Measurements from ENCODE around the gene RNF111. TPM values are rescaled to one million over a fixed set of nuclear protein-coding genes. Genes with fewer than 3 reads are reported as not detected.
A peak's percentile ranks its signal among the peaks of the same experiment; 100 is the strongest.

RNF111 gene
- polyA plus RNA-seq, 1 donor (not counting 4 experiments of a cell fraction or from before 2014, with no cell fraction given) = 27.4 TPM

- no peaks in the 10 kb centered on the region for H3K36me3 ChIP-seq (ENCODE audit: control insufficient read depth in 2 of 2, extremely low read depth in 1 of 2, insufficient read depth in 2 of 2, low read length in 2 of 2)
- no peak for DNase-seq (ENCODE audit: low read depth, low spot score)
- no peaks in the 10 kb centered on the region for H3K79me2 ChIP-seq (ENCODE audit: control insufficient read depth, insufficient read depth, low read length)
- no peaks in the 10 kb centered on the region for H4K20me1 ChIP-seq (ENCODE audit: control insufficient read depth, extremely low read depth, insufficient read depth, low read length)
- no peak overlapping the region for H3K9ac ChIP-seq (ENCODE audit: control insufficient read depth, extremely low read depth, insufficient read depth, low read length)
- TF ChIP-seq, protein P1, sequence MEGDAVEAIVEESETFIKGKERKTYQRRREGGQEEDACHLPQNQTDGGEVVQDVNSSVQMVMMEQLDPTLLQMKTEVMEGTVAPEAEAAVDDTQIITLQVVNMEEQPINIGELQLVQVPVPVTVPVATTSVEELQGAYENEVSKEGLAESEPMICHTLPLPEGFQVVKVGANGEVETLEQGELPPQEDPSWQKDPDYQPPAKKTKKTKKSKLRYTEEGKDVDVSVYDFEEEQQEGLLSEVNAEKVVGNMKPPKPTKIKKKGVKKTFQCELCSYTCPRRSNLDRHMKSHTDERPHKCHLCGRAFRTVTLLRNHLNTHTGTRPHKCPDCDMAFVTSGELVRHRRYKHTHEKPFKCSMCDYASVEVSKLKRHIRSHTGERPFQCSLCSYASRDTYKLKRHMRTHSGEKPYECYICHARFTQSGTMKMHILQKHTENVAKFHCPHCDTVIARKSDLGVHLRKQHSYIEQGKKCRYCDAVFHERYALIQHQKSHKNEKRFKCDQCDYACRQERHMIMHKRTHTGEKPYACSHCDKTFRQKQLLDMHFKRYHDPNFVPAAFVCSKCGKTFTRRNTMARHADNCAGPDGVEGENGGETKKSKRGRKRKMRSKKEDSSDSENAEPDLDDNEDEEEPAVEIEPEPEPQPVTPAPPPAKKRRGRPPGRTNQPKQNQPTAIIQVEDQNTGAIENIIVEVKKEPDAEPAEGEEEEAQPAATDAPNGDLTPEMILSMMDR (optimal IDR thresholded peaks at IDR 0.05 in 1 of 3, IDR thresholded peaks at IDR 0.05 in 1 of 3, conservative IDR thresholded peaks at IDR 0.05 in 1 of 3; ENCODE audit: extremely low read depth in 1 of 3, insufficient read depth in 2 of 3, low read length in 3 of 3) = no peak
- no peak for TF ChIP-seq EZH2 (IDR thresholded peaks at IDR 0.05; ENCODE audit: low read length)
- H3K27ac ChIP-seq (ENCODE audit: control insufficient read depth, insufficient read depth, low read length) = no peak overlapping the region
- H3K4me2 ChIP-seq (ENCODE audit: control insufficient read depth, extremely low read depth, insufficient read depth, low read depth, low read length) = no peak overlapping the region
- dilution Hi-C loops (cut with MboI; ENCODE audit: extremely low pct_ligation_motif_present, low sequenced_read_pairs) = no loop called here
- H3K4me3 ChIP-seq (ENCODE audit: control insufficient read depth in 2 of 3, extremely low read depth in 1 of 3, insufficient read depth in 2 of 3, low read depth in 1 of 3, low read length in 3 of 3) = no peak overlapping the region
- peaks cover 11% of the 10 kb centered on the region for H3K4me1 ChIP-seq (ENCODE audit: control insufficient read depth, extremely low read depth, insufficient read depth, low read length)
- no peak overlapping the region for H2AFZ ChIP-seq (ENCODE audit: control insufficient read depth, low read length)
- H3K9me3 ChIP-seq (ENCODE audit: control insufficient read depth, low read depth, low read length) = no peaks in the 10 kb centered on the region
- FAIRE-seq = no peak
- no peaks in the 10 kb centered on the region for H3K27me3 ChIP-seq (ENCODE audit: control insufficient read depth, extremely low read depth, insufficient read depth, low read length)
- no peaks in the 10 kb centered on the region for H3K9me1 ChIP-seq (ENCODE audit: control insufficient read depth, extremely low read depth, insufficient read depth, low read length)
These were observed 9.6 kb upstream of the RNF111 start for GRCh38 chr15:58977887-58978286.

DNA sequence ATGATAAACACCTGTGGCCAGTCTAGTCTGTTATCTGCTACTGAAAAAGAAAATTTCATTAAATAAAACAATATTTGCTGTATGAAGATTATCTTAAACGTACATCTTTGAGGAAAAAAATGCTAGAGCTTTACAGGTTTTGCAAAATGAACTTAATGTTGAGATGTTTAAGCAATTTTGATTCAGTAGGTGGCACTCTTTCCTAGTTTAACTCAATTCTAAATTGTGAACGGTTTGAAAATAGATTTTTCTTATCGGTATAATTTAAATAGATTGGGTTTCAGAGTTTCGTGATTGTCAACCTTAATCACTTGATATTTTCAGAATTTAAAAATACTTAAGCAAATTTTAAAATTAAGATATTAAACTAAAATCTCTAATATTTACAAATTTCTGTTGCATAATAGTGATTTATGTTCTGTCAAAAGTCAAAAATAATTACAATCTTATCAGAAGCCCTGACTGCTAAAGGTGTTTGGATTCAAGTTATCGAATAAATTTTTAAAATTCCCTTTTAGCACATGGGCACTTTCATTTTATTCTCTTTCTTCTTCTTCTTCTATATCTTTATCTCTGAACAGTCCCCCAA is 7.0 kb upstream of the RNF111 start:
- Histone ChIP-seq H3K36me3 (ENCODE audit: control insufficient read depth in 2 of 2, extremely low read depth in 1 of 2, insufficient read depth in 2 of 2, low read length in 2 of 2) (no peaks in the 10 kb centered on the region), H3K9me1 (ENCODE audit: control insufficient read depth, extremely low read depth, insufficient read depth, low read length) (no peaks in the 10 kb centered on the region), H3K27ac (ENCODE audit: control insufficient read depth, insufficient read depth, low read length) (no peak overlapping the region), H2AFZ (ENCODE audit: control insufficient read depth, low read length) (no peak overlapping the region), H3K4me2 (ENCODE audit: control insufficient read depth, extremely low read depth, insufficient read depth, low read depth, low read length) (no peak overlapping the region), H3K9me3 (ENCODE audit: control insufficient read depth, low read depth, low read length) (no peaks in the 10 kb centered on the region), H4K20me1 (ENCODE audit: control insufficient read depth, extremely low read depth, insufficient read depth, low read length) (no peaks in the 10 kb centered on the region), H3K79me2 (ENCODE audit: control insufficient read depth, insufficient read depth, low read length) (no peaks in the 10 kb centered on the region), H3K9ac (ENCODE audit: control insufficient read depth, extremely low read depth, insufficient read depth, low read length) (no peak overlapping the region), H3K4me1 (ENCODE audit: control insufficient read depth, extremely low read depth, insufficient read depth, low read length) (peaks cover 11% of the 10 kb centered on the region), H3K27me3 (ENCODE audit: control insufficient read depth, extremely low read depth, insufficient read depth, low read length) (no peaks in the 10 kb centered on the region), H3K4me3 (ENCODE audit: control insufficient read depth in 2 of 3, extremely low read depth in 1 of 3, insufficient read depth in 2 of 3, low read depth in 1 of 3, low read length in 3 of 3) (no peak overlapping the region)
- FAIRE-seq (peak; percentile 34), DNase-seq (ENCODE audit: low read depth, low spot score) (no peak)
- no peak for TF ChIP-seq EZH2 (IDR thresholded peaks at IDR 0.05; ENCODE audit: low read length)
- TF ChIP-seq, protein P1 (optimal IDR thresholded peaks at IDR 0.05 in 1 of 3, IDR thresholded peaks at IDR 0.05 in 1 of 3, conservative IDR thresholded peaks at IDR 0.05 in 1 of 3; ENCODE audit: extremely low read depth in 1 of 3, insufficient read depth in 2 of 3, low read length in 3 of 3) = peak in 2 of 3 experiments; percentile 14 to 18
- dilution Hi-C loops (cut with MboI; ENCODE audit: extremely low pct_ligation_motif_present, low sequenced_read_pairs) = no loop called here
